PC-3 (cell line): ENCODE measurements around the gene CBFA2T2. TPM values are rescaled to one million over a fixed set of nuclear protein-coding genes. Genes with fewer than 3 reads are reported as not detected.

Experiments
- ATAC-seq: fragments of 200-7000 bp; cut with Tn5 transposase; 2 replicates; pipeline ENCODE4 v1.9.1; 2020; ENCODE audit warnings: mild to moderate bottlenecking, moderate library complexity
- BruUV-seq: library from RNA; stranded (reverse); fragments of 400-500 nt; replicated peaks from 2 replicates; lab custom pipeline; 2021; lab: Mats Ljungman, UMichigan
- CTCF ChIA-PET: fragments of 300-600 bp; sonication (Branson Sonifier 250); formaldehyde crosslinking; loops from one replicate; lab custom pipeline; 2022; ENCODE audit warnings: antibody characterized with exemption; lab: Charles Lee
- POLR2A ChIA-PET: fragments of 300-600 bp; sonication (Branson Sonifier 250); formaldehyde crosslinking; loops from one replicate; lab custom pipeline; 2022; ENCODE audit warnings: antibody characterized with exemption; ENCODE audit not compliant: unreplicated experiment; lab: Charles Lee
- DNase-seq: peaks from one replicate; pipeline ENCODE4 v3.0.0-alpha.2; 2015
- H2AFZ ChIP-seq: fragments of 300-600 bp; sonication (generic); 2 replicates; pipeline ENCODE4 v1.6.0; 2016; ENCODE audit warnings: antibody characterized with exemption, low read length
- H3F3A ChIP-seq: fragments of 300-600 bp; sonication (generic); one replicate; pipeline ENCODE4 v1.6.0; 2017; ENCODE audit warnings: antibody characterized with exemption, low read length, control low read depth, mild to moderate bottlenecking; ENCODE audit not compliant: unreplicated experiment
- H3K27ac ChIP-seq: fragments of 300-600 bp; sonication (generic); 2 replicates; pipeline ENCODE4 v1.5.1; 2016; ENCODE audit warnings: mild to moderate bottlenecking, low read length
- H3K27me3 ChIP-seq: fragments of 300-600 bp; sonication (generic); 2 replicates; pipeline ENCODE4 v1.6.1; 2016; ENCODE audit warnings: low read length, mixed read lengths
- H3K36me3 ChIP-seq: fragments of 300-600 bp; sonication (generic); 2 replicates; pipeline ENCODE4 v1.6.1; 2016; ENCODE audit warnings: low read depth, mixed run types, low read length, mixed read lengths
- H3K4me1 ChIP-seq: fragments of 300-600 bp; sonication (generic); 2 replicates; pipeline ENCODE4 v1.5.1; 2016; ENCODE audit warnings: low read length; ENCODE audit not compliant: insufficient read depth
- H3K4me2 ChIP-seq: fragments of 300-600 bp; sonication (generic); 2 replicates; pipeline ENCODE4 v1.6.0; 2016; ENCODE audit warnings: low read length
- H3K4me3 ChIP-seq: fragments of 300-600 bp; sonication (generic); 2 replicates; pipeline ENCODE4 v1.5.1; 2016; ENCODE audit warnings: mild to moderate bottlenecking, low read length, mixed read lengths
- H3K79me2 ChIP-seq: fragments of 300-600 bp; sonication (generic); 2 replicates; pipeline ENCODE4 v1.6.1; 2017; ENCODE audit warnings: low read length, mixed read lengths
- H3K9ac ChIP-seq: fragments of 300-600 bp; sonication (generic); 2 replicates; pipeline ENCODE4 v1.6.0; 2016; ENCODE audit warnings: mild to moderate bottlenecking, low read length
- H3K9me2 ChIP-seq: fragments of 300-600 bp; sonication (generic); replicated peaks from 2 replicates; pipeline ENCODE4 v1.6.1; 2016; ENCODE audit warnings: mixed run types, low read length, mixed read lengths
- H3K9me3 ChIP-seq: fragments of 300-600 bp; sonication (generic); 2 replicates; pipeline ENCODE4 v1.6.1; 2016; ENCODE audit warnings: low read length, mixed read lengths
- H4K20me1 ChIP-seq: fragments of 300-600 bp; sonication (generic); 2 replicates; pipeline ENCODE4 v1.6.1; 2016; ENCODE audit warnings: low read length, mixed read lengths
- EZH2 ChIP-seq: fragments of 300-600 bp; sonication (generic); IDR thresholded peaks from one replicate; pipeline ENCODE4 v1.6.1; 2017; ENCODE audit warnings: antibody characterized with exemption, mild to moderate bottlenecking, low read length; ENCODE audit not compliant: unreplicated experiment
- EZH2phosphoT487 ChIP-seq: fragments of 300-600 bp; sonication (generic); IDR thresholded peaks from 2 replicates; pipeline ENCODE4 v1.6.1; 2018; ENCODE audit warnings: mild to moderate bottlenecking, antibody characterized with exemption, low read length, borderline replicate concordance
- intact Hi-C: fragments of 100-400 bp; cut with micrococcal nuclease; formaldehyde crosslinking; loops from 2 replicates; pipeline ENCODE4 v1.9.0; 2023
- total RNA-seq: library from RNA; depleted of rRNA; stranded (reverse); fragments of >200 nt; gene quantifications from 2 replicates; pipeline ENCODE4 v1.2.3, GENCODE V29; 2014
- TF ChIP-seq, protein P1 (sequence below): fragments of 300-600 bp; sonication (generic); conservative IDR thresholded peaks from 2 replicates; pipeline ENCODE4 v1.5.1; 2017; ENCODE audit warnings: antibody characterized with exemption, low read depth, mild to moderate bottlenecking, low read length

Gene CBFA2T2
- total RNA-seq, 1 experiment from 2014 or later, result 9.7 TPM

DNA sequence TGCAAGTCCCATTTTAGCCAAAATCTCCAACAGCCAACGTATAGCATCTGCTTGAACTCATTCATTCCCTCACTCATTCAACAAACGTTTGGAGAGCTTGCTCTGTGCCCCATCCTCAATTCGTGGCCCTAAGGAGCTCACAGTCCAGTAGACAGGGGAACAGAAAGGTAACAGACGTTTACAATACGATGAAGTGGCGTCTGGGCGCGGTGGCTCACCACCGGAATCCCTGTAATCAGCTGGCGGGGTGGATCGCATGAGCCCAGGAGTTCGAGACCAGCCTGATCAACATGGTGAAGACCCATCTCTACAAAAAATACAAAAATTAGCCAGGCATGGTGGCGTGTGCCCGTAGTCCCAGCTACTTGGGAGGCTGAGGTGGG, 197.1 kb downstream of the CBFA2T2 start:
- POLR2A ChIA-PET, result interaction anchor here (0.6 kb wide), 1 partner anchor 8 kb away, joined by 16 read pairs; no protein-coding TSS in a partner anchor
- intact Hi-C loops, result loop anchor here (10.0 kb wide), 1 partner anchor 98 kb away; no protein-coding TSS in a partner anchor
- H3K79me2 ChIP-seq, result peaks cover 33% of the 10 kb centered on the region
- BruUV-seq, result no TSS peak
- no peak overlapping the region for H3K27ac ChIP-seq
- no peaks in the 10 kb centered on the region for H3K9me2 ChIP-seq
- H3K36me3 ChIP-seq, result no peaks in the 10 kb centered on the region
- no peaks in the 10 kb centered on the region for H3K27me3 ChIP-seq
- no peaks in the 10 kb centered on the region for H3F3A ChIP-seq
- peak overlapping the region; percentile 51; the same call in 1 of the 2 replicates for H3K4me3 ChIP-seq
- CTCF ChIA-PET, result no interaction called here
- no peak overlapping the region for H3K9ac ChIP-seq
- H2AFZ ChIP-seq, result peak overlapping the region; percentile 95
- H4K20me1 ChIP-seq, result peaks cover 21% of the 10 kb centered on the region
- H3K4me2 ChIP-seq, result peak overlapping the region; percentile 79
- TF ChIP-seq EZH2 (no peak), EZH2phosphoT487 (no peak)
- TF ChIP-seq, protein P1, sequence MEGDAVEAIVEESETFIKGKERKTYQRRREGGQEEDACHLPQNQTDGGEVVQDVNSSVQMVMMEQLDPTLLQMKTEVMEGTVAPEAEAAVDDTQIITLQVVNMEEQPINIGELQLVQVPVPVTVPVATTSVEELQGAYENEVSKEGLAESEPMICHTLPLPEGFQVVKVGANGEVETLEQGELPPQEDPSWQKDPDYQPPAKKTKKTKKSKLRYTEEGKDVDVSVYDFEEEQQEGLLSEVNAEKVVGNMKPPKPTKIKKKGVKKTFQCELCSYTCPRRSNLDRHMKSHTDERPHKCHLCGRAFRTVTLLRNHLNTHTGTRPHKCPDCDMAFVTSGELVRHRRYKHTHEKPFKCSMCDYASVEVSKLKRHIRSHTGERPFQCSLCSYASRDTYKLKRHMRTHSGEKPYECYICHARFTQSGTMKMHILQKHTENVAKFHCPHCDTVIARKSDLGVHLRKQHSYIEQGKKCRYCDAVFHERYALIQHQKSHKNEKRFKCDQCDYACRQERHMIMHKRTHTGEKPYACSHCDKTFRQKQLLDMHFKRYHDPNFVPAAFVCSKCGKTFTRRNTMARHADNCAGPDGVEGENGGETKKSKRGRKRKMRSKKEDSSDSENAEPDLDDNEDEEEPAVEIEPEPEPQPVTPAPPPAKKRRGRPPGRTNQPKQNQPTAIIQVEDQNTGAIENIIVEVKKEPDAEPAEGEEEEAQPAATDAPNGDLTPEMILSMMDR, result no peak
- DNase-seq, result no peak
- no peak for ATAC-seq
- no peaks in the 10 kb centered on the region for H3K9me3 ChIP-seq
- H3K4me1 ChIP-seq, result peaks cover 18% of the 10 kb centered on the region

DNA sequence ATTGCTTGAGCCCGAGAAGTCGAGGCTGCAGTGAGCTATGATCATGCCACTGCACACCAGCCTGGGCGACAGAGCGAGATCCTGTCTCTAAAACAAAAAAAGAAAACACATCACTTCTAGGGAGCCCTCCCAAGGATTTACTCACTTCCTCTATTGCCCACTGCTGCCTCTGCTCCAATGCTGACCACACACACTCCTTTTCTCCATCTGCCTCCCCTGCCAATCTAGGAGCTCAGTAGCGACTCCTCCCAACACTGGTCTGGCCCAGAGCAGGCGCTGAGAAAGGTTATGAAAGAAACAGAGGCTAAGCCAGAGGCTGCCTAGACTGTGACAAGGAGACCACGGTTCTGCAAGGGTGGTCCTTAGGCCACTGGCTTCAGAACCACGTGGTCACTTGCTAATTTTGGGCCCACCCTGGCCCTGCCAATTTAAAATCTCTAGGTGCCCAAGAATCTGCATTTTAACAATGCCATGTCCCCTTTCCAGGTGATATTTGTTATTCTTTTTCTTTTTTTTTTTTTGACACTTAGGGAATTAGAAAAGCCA, 197.5 kb downstream of the CBFA2T2 start:
- H3K27me3 ChIP-seq, result no peaks in the 10 kb centered on the region
- no peaks in the 10 kb centered on the region for H3F3A ChIP-seq
- no peaks in the 10 kb centered on the region for H3K9me3 ChIP-seq
- peaks cover 18% of the 10 kb centered on the region for H3K4me1 ChIP-seq
- POLR2A ChIA-PET, result no interaction called here
- H3K4me2 ChIP-seq, result no peak overlapping the region
- no peak overlapping the region for H3K27ac ChIP-seq
- H3K79me2 ChIP-seq, result peaks cover 28% of the 10 kb centered on the region
- no peak for ATAC-seq
- H3K4me3 ChIP-seq, result no peak overlapping the region
- DNase-seq, result no peak
- TF ChIP-seq EZH2phosphoT487, result no peak
- TF ChIP-seq, protein P1, result no peak
- no peak for TF ChIP-seq EZH2
- BruUV-seq, result no TSS peak
- no peaks in the 10 kb centered on the region for H3K36me3 ChIP-seq
- H3K9ac ChIP-seq, result no peak overlapping the region
- peaks cover 19% of the 10 kb centered on the region for H4K20me1 ChIP-seq
- no peaks in the 10 kb centered on the region for H3K9me2 ChIP-seq
- H2AFZ ChIP-seq, result no peak overlapping the region
- intact Hi-C loops, result loop anchor here (10.0 kb wide), 1 partner anchor 97 kb away; no protein-coding TSS in a partner anchor
- CTCF ChIA-PET, result no interaction called here
